WTC11 (cell line): ENCODE results near the gene PDE3B. TPM values are rescaled to one million over a fixed set of nuclear protein-coding genes. Genes with fewer than 3 reads are reported as not detected.

Experiments used
- CREM ChIP-seq: sonication (generic); formaldehyde crosslinking; IDR thresholded peaks from 2 replicates; pipeline ENCODE4 v1.8.1; 2022; ENCODE audit warnings: mild to moderate bottlenecking, missing genetic modification reagents, moderate library complexity
- CTCF ChIP-seq: fragments of 200-600 bp; IDR thresholded peaks from 2 replicates; pipeline ENCODE4 v1.8.0; 2022; ENCODE audit warnings: antibody characterized with exemption
- E2F1 ChIP-seq: sonication (generic); formaldehyde crosslinking; IDR thresholded peaks from 2 replicates; pipeline ENCODE4 v1.8.0; 2022; ENCODE audit warnings: mild to moderate bottlenecking, missing genetic modification reagents
- E2F4 ChIP-seq: sonication (generic); formaldehyde crosslinking; IDR thresholded peaks from 2 replicates; pipeline ENCODE4 v1.8.1; 2022; ENCODE audit warnings: low read depth, mild to moderate bottlenecking, moderate library complexity, missing genetic modification reagents, borderline replicate concordance
- E2F5 ChIP-seq: sonication (generic); formaldehyde crosslinking; IDR thresholded peaks from 2 replicates; pipeline ENCODE4 v1.8.1; 2022; ENCODE audit warnings: mild to moderate bottlenecking, moderate library complexity, missing genetic modification reagents
- ELF4 ChIP-seq: sonication (generic); formaldehyde crosslinking; IDR thresholded peaks from 2 replicates; pipeline ENCODE4 v1.8.1; 2022; ENCODE audit warnings: low read depth, mild to moderate bottlenecking, moderate library complexity, missing genetic modification reagents
- FOXK1 ChIP-seq: sonication (generic); formaldehyde crosslinking; IDR thresholded peaks from 2 replicates; pipeline ENCODE4 v1.8.0; 2022; ENCODE audit warnings: mild to moderate bottlenecking, moderate library complexity, missing genetic modification reagents
- GABPB1 ChIP-seq: sonication (generic); formaldehyde crosslinking; IDR thresholded peaks from 2 replicates; pipeline ENCODE4 v1.8.1; 2023; ENCODE audit warnings: mild to moderate bottlenecking, missing genetic modification reagents
- GRHL2 ChIP-seq: fragments of 250-450 bp; sonication (Bioruptor Pico); IDR thresholded peaks from 2 replicates; pipeline ENCODE4 v1.8.0; 2022; ENCODE audit warnings: mild to moderate bottlenecking, moderate library complexity; ENCODE audit not compliant: insufficient replicate concordance, severe bottlenecking
- NFATC4 ChIP-seq: fragments of 250-450 bp; sonication (Bioruptor Pico); IDR thresholded peaks from 2 replicates; pipeline ENCODE4 v1.9.0; 2021; ENCODE audit warnings: mild to moderate bottlenecking
- NR1H2 ChIP-seq: sonication (generic); formaldehyde crosslinking; IDR thresholded peaks from 2 replicates; pipeline ENCODE4 v1.9.0; 2021; ENCODE audit warnings: mild to moderate bottlenecking, moderate library complexity, missing genetic modification reagents
- PRDM15 ChIP-seq: sonication (generic); formaldehyde crosslinking; IDR thresholded peaks from 2 replicates; pipeline ENCODE4 v1.8.0; 2022; ENCODE audit warnings: missing genetic modification reagents
- PREB ChIP-seq: sonication (generic); formaldehyde crosslinking; IDR thresholded peaks from 2 replicates; pipeline ENCODE4 v1.8.1; 2022; ENCODE audit warnings: mild to moderate bottlenecking, missing genetic modification reagents, moderate library complexity, borderline replicate concordance
- SMAD3 ChIP-seq: sonication (generic); formaldehyde crosslinking; IDR thresholded peaks from 2 replicates; pipeline ENCODE4 v1.8.0; 2022; ENCODE audit warnings: missing genetic modification reagents, mild to moderate bottlenecking, borderline replicate concordance
- TEAD1 ChIP-seq: sonication (generic); formaldehyde crosslinking; IDR thresholded peaks from 2 replicates; pipeline ENCODE4 v1.8.0; 2022; ENCODE audit warnings: mild to moderate bottlenecking, missing genetic modification reagents
- USF2 ChIP-seq: sonication (generic); formaldehyde crosslinking; IDR thresholded peaks from 2 replicates; pipeline ENCODE4 v1.8.1; 2023; ENCODE audit warnings: mild to moderate bottlenecking, missing genetic modification reagents, moderate library complexity
- ZBTB43 ChIP-seq: sonication (generic); formaldehyde crosslinking; IDR thresholded peaks from 2 replicates; pipeline ENCODE4 v1.8.1; 2023; ENCODE audit warnings: mild to moderate bottlenecking, missing genetic modification reagents
- ZNF281 ChIP-seq: sonication (generic); formaldehyde crosslinking; IDR thresholded peaks from 2 replicates; pipeline ENCODE4 v1.8.0; 2023; ENCODE audit warnings: mild to moderate bottlenecking, missing genetic modification reagents
- ZNF423 ChIP-seq: fragments of 250-450 bp; sonication (Bioruptor Pico); IDR thresholded peaks from 2 replicates; pipeline ENCODE4 v2.1.2; 2022; ENCODE audit warnings: mild to moderate bottlenecking, moderate library complexity
- ZNF671 ChIP-seq: fragments of 250-450 bp; sonication (Bioruptor Pico); IDR thresholded peaks from 2 replicates; pipeline ENCODE4 v1.8.0; 2021; ENCODE audit warnings: mild to moderate bottlenecking
- total RNA-seq: library from RNA; stranded (reverse); gene quantifications from 3 replicates; pipeline ENCODE4 v1.2.3, GENCODE V29; 2021

PDE3B gene
- total RNA-seq, 1 experiment from 2014 or later, result 9.6 TPM

GRCh38 chr11:14892036-14892556, 248.5 kb downstream of the PDE3B start, which contains the start of gene CYP2R1 (continued):
- peak; percentile 97 for TF ChIP-seq PRDM15 (CRISPR knock-in tag)
- TF ChIP-seq E2F1 (CRISPR knock-in tag), result no peak
- TF ChIP-seq SMAD3 (CRISPR knock-in tag), result peak; percentile 36; the same call in 1 of the 2 replicates
- no peak for TF ChIP-seq E2F4 (CRISPR knock-in tag)
- TF ChIP-seq ZNF671 (CRISPR knock-in tag), result no peak
- no peak for TF ChIP-seq CTCF
- no peak for TF ChIP-seq E2F5 (CRISPR knock-in tag)
- no peak for TF ChIP-seq NFATC4 (CRISPR knock-in tag)
- TF ChIP-seq FOXK1 (CRISPR knock-in tag), result no peak
- TF ChIP-seq TEAD1 (CRISPR knock-in tag), result peak; percentile 76
- TF ChIP-seq ZNF281 (CRISPR knock-in tag), result no peak
- TF ChIP-seq ELF4 (CRISPR knock-in tag), result no peak
- TF ChIP-seq GABPB1 (CRISPR knock-in tag), result no peak
- TF ChIP-seq GRHL2 (CRISPR knock-in tag), result no peak
- TF ChIP-seq PREB, result no peak
- TF ChIP-seq USF2, result no peak
- no peak; the same call in 1 of the 2 replicates for TF ChIP-seq CREM
- TF ChIP-seq ZNF423 (CRISPR knock-in tag), result no peak
- TF ChIP-seq ZBTB43 (CRISPR knock-in tag), result no peak
- TF ChIP-seq NR1H2 (CRISPR knock-in tag), result no peak
